ENCODE data around the gene RNPS1.

DNA sequence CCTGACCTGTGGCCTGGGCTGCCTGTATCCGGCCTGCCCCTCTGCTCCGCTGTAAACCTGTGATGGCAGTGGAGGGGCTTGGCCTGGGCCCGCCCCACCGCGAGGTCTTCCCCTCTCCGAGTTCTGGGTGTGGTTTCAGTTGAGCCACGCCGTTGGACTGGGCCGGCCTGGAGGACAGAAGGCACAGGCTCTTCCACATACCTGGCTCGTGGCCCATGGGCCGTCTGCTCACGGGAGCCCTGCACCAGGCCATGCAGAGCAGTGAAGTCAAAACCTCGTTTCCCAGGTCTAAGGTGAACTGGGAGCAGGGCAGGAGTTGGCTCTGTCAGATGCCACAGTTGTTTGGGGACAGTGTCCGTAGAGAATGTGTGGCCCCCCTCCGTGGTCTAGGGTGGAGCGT is 5.6 kb upstream of the RNPS1 start:
- TF ChIP-seq POLR2A (IDR thresholded peaks at IDR 0.05) (no peak), CTCF (IDR thresholded peaks at IDR 0.05) (no peak), POLR2AphosphoS5 (IDR thresholded peaks at IDR 0.05; ENCODE audit: insufficient read depth in 1 of 2, low read depth in 1 of 2) (no peak)
